ELR (cell line): ENCODE data around the gene SURF4.
A peak's percentile ranks its signal among the peaks of the same experiment; 100 is the strongest.

Experiments
- DNase-seq: peaks from one replicate; pipeline ENCODE4 v3.0.0-alpha.2; 2015; ENCODE audit warnings: low read depth

SURF4 gene

GRCh38 chr9:133374612-133375115 lies 1.2 kb downstream of the SURF4 start:
- DNase-seq, result peak; percentile 82

- DNase-seq, result no peak
These were observed 3.7 kb downstream of the SURF4 start for GRCh38 chr9:133372144-133372543.

- no peak for DNase-seq
These were observed 4.6 kb downstream of the SURF4 start for GRCh38 chr9:133371261-133371711.

- no peak for DNase-seq
These were observed 5.2 kb downstream of the SURF4 start for GRCh38 chr9:133370685-133371084.

DNA sequence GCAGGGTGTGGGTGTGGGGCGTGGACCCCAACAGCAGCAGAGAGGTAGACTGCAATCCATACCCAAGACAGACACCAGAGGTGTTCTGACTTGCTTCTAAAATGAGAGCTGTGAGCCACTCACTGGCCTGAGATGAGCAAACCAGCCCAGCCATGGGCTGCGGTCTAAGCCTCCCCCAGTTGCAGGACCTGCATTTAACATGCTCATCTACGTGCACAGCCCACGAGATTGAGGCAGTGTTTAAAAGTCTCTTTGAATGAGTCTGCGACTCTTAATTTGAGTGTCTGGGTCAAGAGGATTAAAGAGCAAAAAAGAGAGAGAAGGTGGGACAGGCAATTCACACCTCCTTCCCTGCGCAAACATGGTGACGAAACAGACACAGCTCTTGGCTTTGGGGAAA lies 5.9 kb downstream of the SURF4 start:
- DNase-seq, result no peak

DNA sequence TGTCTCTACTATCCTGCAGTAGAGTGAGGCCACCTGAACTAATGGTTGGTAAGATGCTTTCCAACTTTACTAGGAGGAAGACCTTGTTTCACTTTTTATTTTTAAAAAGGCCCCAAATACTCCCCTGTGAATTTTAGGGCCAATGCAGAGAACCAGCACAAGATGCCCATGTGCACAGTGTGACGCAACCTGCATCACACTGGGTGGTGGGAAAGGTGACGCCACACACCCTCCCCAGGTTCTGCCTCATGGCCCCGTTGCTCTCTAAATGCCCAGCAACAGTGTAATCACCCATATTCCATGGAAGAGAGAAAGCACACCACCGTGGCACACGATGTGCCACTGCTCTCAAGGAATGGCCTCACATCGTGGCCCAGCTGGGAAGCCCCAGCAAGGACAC lies 6.4 kb downstream of the SURF4 start:
- DNase-seq, result no peak

GRCh38 chr9:133368249-133368881 lies 7.5 kb downstream of the SURF4 start:
- DNase-seq, result no peak

- no peak for DNase-seq
These were observed 8.1 kb downstream of the SURF4 start for GRCh38 chr9:133367778-133368177.

DNA sequence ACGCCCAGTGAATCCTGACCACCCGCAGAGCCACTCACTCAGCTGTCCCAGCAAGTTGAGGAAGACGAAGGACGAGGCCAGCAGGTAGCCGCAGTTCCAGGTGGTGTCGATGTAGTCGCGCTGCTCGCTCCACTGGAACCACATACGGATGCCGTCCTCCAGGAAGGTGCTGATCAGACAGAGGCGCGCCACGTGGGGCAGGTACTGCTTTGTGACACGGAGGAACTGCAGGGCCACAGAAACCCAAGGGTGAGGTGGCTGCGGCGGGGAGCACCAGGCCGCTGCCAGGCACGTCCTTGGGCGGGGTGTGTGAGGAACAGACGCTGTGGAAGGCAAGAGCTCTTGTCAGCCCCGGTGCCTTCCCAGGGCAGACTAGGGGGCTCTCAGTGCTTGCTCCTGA lies 8.6 kb downstream of the SURF4 start:
- no peak for DNase-seq

GRCh38 chr9:133366435-133366834 lies 9.4 kb downstream of the SURF4 start:
- no peak for DNase-seq

- no peak for DNase-seq
These were observed 13.4 kb downstream of the SURF4 start for GRCh38 chr9:133362359-133363044.

DNA sequence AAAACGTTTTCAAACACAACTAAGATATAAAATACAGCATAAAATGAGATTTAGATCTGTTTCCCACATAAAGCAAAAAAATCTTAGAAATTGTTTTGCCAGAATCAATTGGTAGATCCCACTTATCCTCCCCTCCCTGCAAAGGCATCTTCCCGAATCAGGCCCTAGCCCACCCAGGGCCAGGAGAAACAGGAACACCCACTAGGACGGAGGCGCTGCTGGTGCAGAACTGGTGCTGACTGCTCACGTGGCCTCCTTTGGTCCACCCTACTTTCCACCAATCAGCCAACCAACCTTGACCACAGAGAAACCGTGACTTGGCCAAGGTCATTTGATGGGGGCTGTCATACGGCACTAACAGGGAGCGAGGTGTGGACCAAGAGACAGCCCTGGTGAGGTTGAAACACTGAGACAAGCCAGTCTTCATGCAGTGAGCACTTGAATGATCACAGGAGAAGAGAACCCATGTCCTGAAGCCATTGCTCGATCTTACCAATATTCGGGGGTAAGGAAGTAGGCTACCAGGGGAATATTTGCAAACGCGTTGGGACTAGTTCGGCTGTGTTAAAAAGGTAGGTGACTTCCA lies 14.3 kb downstream of the SURF4 start:
- no peak for DNase-seq

- DNase-seq, result no peak
These were observed 15.2 kb downstream of the SURF4 start for GRCh38 chr9:133360400-133361393.

GRCh38 chr9:133359399-133360175 lies 16.3 kb downstream of the SURF4 start:
- DNase-seq, result no peak

DNA sequence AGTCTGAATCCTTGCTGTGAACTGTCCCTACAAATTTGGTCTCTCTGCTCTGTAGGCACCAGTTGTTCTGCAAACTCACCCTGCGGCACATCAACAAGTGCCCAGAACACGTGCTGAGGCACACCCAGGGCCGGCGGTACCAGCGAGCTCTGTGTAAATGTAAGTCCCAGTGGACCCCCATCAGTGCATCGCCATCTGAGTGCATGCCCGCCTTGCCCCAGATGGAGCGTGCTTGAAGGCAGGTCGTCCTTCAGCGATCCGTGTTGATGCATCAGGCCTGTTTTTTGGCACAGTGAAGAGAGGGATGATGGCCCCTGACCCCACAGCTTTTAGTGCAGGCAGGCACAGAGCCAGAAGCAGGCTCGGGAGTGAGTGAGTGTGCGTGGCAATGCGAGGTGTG lies 18.2 kb downstream of the SURF4 start:
- no peak for DNase-seq

DNA sequence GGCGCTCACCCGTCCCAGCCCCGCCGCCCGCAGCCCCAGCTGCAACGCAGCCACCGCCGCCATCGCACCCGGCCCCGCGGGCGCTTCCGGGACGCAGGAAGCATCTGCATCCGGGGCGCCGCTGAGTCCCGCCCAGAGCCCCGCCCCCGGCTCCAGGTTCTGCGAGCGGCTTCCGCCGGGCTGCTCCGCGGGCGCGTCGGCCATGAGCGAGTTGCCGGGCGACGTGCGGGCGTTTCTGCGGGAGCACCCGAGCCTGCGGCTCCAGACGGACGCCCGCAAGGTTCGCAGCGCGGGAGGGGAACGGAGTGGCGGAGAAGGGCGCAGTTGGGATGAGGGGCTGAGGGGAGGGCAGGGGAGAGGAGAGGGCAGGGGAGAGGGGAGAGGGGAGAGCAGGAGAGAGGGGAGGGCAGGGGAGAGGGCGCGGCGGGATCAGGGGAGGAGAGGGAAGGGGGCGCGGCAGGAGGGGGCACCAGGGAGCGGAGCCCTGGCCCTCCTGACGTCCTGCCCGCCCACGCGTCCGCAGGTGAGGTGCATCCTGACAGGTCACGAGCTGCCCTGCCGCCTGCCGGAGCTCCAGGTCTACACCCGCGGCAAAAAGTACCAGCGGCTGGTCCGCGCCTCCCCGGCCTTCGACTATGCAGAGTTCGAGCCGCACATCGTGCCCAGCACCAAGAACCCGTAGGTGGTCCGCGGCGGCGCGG lies 19.3 kb downstream of the SURF4 start, which contains the start of the genes SURF1 and SURF2:
SURF1 (minus strand) TSS at position 97 of the 701 bp plus-strand sequence; CDS start at position 63, 34 bp downstream.
SURF2 (plus strand) TSS at position 160 of the 701 bp plus-strand sequence; CDS start at position 203, 43 bp downstream.
- DNase-seq, result peak; percentile 89

DNA sequence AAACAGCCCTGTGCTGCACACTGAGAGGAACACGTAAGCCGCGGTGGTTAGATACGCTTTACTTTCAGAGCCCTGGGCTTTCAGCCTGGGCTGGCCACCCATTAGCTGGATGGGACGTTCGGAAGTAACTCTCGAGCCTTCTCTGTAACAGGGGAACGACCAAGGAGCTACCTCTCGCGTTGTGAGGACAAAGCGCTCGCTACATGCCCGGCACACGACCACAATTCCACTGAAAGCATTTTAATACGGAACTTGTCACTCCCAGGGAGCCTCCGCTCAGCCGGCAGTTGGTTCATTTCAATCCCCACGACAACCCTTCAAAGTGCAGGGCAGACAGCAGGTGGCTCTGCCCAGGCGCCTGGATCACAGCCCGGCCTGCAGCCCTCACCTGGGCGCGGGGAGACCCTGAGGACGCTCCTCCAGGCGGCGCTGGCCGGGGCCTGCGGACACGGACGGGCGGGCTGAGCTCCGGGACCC lies 19.9 kb downstream of the SURF4 start:
- peak; percentile 50 for DNase-seq

GRCh38 chr9:133354766-133355165 lies 21.1 kb downstream of the SURF4 start:
- DNase-seq, result no peak

GRCh38 chr9:133353548-133353947 lies 22.3 kb downstream of the SURF4 start:
- DNase-seq, result no peak
